GM12873 (cell line): Measurements from ENCODE around the gene LUC7L2.

Source experiments
- TF ChIP-seq, protein P1 (sequence below): IDR thresholded peaks from 2 replicates; pipeline ENCODE4 v1.5.1; 2012; ENCODE audit warnings: low read depth, mild to moderate bottlenecking, moderate library complexity, low read length, control low read depth; ENCODE audit not compliant: insufficient read depth; ENCODE audit errors: missing control alignments

Gene LUC7L2

DNA sequence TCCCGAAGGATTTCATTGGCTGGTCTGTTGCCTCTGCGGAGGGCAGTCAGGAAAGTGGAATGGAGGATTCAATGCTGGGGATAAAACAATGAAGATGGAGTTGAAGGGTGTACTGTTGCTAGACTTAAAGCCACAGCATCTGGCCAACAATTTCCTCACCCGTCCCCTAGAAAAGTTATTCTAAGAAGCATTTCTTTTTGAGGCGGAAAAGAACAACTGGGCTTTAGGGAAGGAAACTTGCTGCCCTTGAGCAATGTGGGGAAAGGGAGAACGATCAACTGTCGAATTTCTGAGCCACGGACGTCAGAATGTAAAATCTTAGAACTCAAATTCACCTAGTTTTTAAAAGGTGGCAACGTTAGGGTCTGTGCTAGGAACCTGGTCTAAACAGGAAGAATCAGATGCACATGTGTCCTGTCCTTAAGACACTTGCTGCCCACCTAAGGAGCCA lies 17.9 kb upstream of the LUC7L2 start:
- TF ChIP-seq, protein P1, sequence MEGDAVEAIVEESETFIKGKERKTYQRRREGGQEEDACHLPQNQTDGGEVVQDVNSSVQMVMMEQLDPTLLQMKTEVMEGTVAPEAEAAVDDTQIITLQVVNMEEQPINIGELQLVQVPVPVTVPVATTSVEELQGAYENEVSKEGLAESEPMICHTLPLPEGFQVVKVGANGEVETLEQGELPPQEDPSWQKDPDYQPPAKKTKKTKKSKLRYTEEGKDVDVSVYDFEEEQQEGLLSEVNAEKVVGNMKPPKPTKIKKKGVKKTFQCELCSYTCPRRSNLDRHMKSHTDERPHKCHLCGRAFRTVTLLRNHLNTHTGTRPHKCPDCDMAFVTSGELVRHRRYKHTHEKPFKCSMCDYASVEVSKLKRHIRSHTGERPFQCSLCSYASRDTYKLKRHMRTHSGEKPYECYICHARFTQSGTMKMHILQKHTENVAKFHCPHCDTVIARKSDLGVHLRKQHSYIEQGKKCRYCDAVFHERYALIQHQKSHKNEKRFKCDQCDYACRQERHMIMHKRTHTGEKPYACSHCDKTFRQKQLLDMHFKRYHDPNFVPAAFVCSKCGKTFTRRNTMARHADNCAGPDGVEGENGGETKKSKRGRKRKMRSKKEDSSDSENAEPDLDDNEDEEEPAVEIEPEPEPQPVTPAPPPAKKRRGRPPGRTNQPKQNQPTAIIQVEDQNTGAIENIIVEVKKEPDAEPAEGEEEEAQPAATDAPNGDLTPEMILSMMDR = no peak

DNA sequence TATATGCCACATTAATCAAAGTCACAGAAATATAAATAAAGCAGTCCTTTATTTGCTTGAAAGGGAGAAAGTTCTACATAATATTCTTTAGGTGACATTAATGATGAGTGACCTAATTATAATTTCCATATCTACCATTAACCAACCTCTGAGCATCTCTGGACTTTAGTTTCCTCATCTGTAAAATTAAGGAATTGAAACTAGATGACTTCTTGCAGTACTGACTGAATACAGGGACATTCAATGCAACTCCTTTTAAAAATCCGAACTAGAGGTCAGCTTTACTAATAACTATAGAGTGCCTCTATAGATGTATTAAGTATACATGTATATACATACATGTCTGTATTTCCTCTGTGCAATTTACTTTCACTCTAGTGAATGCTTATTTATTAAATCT lies 14.7 kb upstream of the LUC7L2 start:
- TF ChIP-seq, protein P1 = no peak

DNA sequence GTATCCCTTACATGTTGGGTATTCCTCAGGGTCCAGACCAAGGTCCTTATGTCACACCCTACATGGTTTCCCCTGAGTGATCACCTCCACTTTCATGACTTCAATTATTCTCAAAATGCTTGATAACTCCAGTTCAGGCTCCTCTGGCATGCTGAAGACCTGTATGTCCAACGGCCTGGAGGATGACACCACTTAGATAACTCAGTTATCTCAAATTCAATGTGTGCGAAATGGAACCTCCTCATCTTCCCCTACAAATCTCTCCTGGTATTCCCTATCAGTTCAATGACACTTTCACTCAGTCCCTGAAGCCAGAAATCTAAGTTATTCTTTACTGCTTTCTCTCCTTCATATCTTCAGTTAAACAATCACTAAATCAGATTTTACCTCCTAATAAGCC lies 8.7 kb upstream of the LUC7L2 start:
- TF ChIP-seq, protein P1 = no peak

DNA sequence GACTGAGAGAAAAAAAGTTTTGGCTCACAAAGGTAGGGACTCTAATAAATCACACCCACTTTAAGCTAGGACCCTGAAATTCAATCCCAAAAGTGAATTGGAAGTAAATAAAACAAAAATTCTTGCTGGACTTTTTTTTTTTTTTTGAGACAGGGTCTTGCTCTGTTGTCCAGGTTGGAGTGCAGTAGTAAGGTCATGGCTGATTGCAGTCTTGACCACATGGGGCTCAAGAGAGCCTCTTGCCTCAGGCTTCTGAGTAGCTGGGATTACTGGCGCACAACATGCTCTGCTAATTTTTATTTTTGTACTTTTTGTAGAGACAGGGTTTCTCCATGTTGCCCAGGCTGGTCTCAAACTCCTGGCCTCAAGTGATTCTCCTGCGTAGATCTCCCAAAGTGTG lies 5.0 kb upstream of the LUC7L2 start:
- TF ChIP-seq, protein P1 = no peak

DNA sequence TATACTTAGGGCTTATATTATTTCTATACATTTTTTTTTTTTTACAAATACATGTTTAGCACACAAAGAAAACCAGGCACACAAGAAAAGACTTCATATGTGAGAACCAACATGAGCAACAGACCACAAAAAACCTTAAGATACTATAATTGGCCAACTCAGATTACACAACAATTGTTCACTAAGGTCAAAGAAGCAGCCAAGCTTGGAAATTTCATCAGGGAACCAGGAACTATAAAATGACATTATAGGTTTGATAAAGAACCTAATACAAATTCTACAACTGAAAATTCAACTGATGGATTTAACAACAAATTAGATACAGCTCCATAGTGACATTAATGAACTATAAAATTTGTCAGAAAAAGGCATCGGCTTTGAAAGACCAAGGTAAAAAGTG lies 4.4 kb upstream of the LUC7L2 start:
- TF ChIP-seq, protein P1 = no peak

DNA sequence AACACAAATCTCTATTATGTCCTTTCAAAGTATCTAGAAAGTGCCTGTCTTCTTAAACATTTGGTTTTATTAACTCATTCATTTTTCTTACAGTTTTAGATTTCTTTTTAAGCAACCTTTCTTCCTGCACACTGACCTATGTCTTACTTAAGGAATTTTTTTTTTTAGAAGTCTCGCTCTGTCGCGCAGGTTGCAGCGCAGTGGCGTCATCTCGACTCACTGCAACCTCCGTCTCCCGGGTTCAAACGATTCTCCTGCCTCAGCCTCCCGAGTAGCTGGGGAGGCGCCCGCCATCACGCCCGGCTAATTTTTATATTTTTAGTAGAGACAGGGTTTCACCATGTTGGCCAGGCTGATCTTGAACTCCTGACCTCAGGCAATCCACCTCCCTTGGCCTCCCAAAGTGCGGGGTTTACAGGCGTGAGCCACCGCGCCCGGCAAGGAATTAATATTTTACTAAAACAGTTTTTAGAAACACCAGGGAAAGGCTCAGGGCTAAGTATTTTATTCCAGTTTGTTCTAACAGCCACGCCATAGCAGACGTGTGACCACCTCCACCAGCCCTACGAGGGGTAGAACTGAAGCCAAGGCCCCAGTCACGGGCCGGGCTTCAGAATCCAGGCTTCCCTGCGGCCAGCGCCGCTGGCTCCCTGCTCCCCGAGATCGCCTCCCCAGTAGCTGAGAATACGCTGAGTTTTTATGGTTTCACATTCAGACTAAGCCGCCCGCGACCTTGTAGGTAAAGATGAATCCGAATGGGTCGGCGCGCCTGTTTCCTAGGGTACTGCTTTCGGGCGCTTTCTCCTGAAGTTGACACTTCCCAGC lies 941 bp upstream of the LUC7L2 start:
- TF ChIP-seq, protein P1 = no peak

DNA sequence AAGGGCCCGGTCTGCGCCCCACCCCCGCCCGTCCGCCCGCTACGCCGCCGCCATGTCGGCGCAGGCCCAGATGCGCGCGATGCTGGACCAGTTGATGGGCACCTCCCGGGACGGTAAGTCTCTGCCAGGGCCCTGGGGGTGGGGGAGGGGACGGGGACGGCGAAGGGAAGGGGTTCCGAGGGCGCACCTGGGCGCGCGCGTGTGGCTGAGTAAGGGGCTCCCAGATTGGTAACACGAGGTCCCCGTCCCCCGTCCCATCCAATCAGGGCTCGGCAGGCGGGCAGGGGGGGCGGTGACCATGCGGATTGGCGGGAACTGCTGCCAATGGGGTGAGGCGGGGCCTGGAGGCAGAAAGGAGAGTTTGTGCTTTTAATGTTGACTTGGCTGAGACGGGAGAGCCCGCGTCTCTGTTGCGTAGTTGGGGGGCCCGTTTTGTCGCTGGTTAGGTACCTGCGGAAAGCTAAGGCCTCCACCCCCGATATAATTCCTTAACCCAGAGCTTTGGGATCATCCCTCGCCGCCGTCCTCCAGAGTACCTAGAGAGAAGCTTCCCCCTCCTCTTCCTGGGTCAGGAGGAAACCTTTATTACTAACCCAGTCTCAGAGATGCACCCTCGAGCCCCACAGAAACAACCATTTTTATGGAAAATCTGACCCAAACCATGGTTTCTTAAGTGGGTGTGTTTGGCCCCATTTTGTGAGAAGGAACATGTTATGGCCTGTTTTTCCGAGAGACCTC lies 685 bp downstream of the LUC7L2 start:
- TF ChIP-seq, protein P1 = no peak
